Measurements from ENCODE around the gene DST. TPM values are rescaled to one million over a fixed set of nuclear protein-coding genes. Genes with fewer than 3 reads are reported as not detected.

Gene DST
- total RNA-seq, 2 experiments from 2014 or later = 3.1 to 4.4 TPM

DNA sequence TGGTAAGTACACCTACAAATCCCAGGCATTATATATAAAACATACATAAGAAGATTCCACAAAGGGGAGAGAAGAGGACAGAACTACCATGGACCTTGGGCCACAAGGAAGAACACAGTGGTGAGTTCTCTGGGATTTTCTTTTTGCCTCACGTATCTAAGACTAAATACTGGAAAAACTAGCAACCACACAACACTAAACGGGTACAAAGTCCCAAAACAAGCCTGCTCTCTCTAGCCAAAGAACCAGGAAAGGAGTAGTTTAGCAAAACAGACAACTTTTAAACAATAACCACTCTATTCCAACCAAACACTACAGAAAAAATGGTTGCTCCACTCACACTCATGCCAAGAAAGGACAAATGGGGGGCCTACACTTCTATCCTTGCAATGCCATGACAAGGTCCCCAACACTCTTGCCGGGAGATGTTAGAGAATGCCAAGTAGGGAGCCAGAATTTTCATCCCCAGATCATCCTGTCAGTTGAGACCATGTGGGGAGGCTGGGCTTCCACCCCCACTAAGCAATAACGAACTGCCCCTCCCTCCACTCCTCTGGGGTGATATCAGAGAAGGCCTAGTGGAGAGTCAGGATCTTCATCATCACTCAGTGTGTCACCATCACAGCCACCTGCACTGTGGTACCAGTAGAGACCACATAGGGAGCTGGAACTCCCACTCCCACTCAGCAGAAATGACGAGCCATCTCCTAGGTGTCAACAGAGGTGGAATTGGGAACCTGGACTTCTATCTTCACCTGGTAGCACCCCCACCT lies 123.5 kb downstream of the DST start:
- POLR2A ChIA-PET = no interaction called here

DNA sequence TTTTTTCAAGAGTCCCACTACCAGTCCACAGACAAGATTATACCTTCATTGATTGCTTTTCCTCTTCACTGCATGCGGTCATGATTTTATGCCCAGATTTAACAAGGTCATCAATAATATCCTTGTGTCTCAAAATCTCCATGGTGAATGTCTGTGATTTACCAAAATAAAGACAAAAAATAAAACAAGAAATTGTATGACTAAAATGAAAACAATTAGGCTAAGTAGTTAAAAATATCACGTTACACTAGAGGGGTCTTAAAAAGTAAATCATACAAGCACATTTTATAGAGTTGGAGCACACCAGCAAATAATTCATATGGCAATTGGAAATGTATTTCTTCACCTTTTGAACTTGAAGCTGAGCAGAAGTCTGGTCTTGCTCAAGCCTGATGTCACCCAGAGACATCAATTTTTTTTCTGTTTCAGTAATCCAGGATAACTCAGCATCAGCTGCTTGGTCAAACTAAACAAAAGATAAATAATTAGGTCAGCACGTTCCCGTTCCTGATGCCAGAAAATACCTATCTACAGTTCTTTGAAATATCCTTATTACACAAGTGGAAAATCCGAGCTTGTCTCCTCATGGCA lies 125.4 kb downstream of the DST start:
- no peak for DNase-seq
- CTCF ChIA-PET = no interaction called here
- POLR2A ChIA-PET = no interaction called here
- Mint-ChIP-seq H3K9me3 (no peaks in the 10 kb centered on the region), H3K27ac (no peak overlapping the region), H3K36me3 (ENCODE audit: low read depth) (no peaks in the 10 kb centered on the region), H3K4me1 (peaks cover 2% of the 10 kb centered on the region), H3K4me3 (no peak overlapping the region), H3K27me3 (no peaks in the 10 kb centered on the region)

More for the DNA sequence above, 123.5 kb downstream of the DST start:
- peaks cover 2% of the 10 kb centered on the region for H3K4me1 Mint-ChIP-seq
- DNase-seq = no peak
- no peaks in the 10 kb centered on the region for H3K9me3 Mint-ChIP-seq
- H3K36me3 Mint-ChIP-seq (ENCODE audit: low read depth) = no peaks in the 10 kb centered on the region
- H3K27me3 Mint-ChIP-seq = no peaks in the 10 kb centered on the region
- CTCF ChIA-PET = no interaction called here
- no peak overlapping the region for H3K27ac Mint-ChIP-seq
- no peak overlapping the region for H3K4me3 Mint-ChIP-seq

DNA sequence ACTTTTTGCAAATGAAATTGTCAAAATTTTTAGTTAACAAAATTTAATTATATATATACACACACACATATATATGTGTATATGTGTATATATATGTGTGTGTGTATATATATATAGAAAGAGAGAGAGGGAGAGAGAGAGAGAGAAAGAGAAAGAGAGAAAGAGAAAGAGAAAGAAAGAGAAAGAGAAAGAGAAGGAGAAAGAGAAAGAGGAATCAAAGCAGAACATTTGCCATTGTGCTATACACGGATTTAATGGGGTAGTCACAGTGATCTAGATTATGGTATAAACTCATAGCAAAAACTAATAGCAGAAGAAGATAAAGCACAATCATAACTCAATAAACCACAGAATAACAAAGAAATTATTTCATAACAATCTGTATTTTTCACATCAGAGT lies 126.7 kb downstream of the DST start:
- peaks cover 2% of the 10 kb centered on the region for H3K4me1 Mint-ChIP-seq
- no peak overlapping the region for H3K4me3 Mint-ChIP-seq
- no peaks in the 10 kb centered on the region for H3K36me3 Mint-ChIP-seq (ENCODE audit: low read depth)
- H3K27me3 Mint-ChIP-seq = no peaks in the 10 kb centered on the region
- CTCF ChIA-PET = no interaction called here
- no peaks in the 10 kb centered on the region for H3K9me3 Mint-ChIP-seq
- POLR2A ChIA-PET = no interaction called here
- DNase-seq = no peak
- H3K27ac Mint-ChIP-seq = no peak overlapping the region

DNA sequence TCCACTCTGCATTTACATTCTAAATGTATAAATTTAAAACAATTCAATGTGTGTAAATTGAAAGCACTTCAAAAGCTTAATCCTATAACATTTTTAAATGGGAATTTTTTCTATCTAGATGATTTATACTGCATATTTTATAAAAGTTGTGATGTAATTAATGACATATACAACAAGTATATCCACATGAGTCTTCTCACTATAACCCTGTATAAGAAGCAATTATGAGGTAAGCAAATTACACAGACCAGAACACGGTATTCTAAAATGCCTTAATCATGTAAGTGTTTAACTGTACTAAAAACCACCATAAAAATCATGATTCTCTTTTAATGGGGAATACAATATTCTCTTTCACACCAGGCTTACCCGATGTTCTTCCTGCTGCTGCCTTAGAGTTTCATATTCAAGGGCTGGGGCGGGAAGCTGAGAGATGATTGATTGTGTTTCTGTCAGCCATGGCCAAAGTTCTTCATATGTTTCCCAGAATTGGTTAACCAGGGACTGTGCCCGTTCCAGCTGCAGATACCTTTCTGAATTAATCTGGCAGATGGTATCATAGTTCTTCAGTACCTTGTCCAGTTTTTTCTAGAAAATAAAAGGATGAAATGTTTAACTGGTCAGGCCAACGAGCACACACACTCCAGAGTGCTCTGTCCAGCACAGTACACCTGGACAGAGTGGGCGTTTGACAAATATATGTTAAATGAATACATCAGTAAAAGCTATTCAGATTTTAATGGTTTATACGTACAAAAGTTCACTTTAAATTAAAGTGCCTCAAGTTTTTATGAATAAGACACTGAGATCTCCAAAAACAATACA lies 127.4 kb downstream of the DST start:
- Mint-ChIP-seq H3K27me3 (no peaks in the 10 kb centered on the region), H3K4me3 (no peak overlapping the region), H3K36me3 (ENCODE audit: low read depth) (no peaks in the 10 kb centered on the region), H3K4me1 (peaks cover 2% of the 10 kb centered on the region), H3K27ac (no peak overlapping the region), H3K9me3 (no peaks in the 10 kb centered on the region)
- CTCF ChIA-PET = no interaction called here
- POLR2A ChIA-PET = no interaction called here
- DNase-seq = no peak

DNA sequence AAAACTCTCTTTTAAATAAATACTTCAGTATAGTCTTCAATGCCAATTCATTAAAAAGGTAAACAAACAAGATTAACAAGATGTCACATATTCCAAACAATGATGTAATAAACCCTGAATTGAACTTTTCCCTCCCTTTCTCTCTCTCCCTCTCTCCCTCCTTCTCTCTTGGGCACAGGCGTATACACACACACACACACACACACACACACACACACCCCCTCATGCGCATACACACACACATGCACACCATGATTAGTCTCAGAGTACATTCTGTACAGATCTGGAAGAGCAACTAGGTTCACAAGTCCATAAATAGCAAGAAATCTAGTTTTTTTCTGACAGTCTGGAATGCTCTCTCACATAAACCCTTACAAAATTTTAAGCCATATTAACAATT lies 128.3 kb downstream of the DST start:
- H3K27ac Mint-ChIP-seq = no peak overlapping the region
- DNase-seq = no peak
- no peaks in the 10 kb centered on the region for H3K9me3 Mint-ChIP-seq
- ChIA-PET POLR2A (no interaction called here), CTCF (no interaction called here)
- H3K27me3 Mint-ChIP-seq = no peaks in the 10 kb centered on the region
- H3K4me3 Mint-ChIP-seq = no peak overlapping the region
- H3K36me3 Mint-ChIP-seq (ENCODE audit: low read depth) = no peaks in the 10 kb centered on the region
- peaks cover 2% of the 10 kb centered on the region for H3K4me1 Mint-ChIP-seq

DNA sequence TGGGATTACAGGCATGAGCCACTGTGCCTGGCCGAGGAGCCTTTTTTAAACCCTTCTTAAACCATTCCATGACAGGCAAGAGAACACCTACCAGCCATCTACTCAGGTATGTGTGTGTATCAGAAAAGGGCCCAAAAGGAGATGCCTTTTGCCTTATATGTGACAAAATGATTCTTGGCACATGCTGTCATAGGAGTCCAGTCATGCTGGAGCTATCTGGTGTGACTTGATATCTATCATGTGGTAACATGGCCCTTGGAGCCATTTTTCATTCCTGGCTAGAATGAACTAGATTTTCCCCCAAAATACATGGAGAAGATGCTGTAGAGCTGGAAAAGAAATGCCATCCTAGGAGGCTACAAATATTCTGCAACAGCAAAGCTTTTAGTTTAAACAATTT lies 129.1 kb downstream of the DST start:
- Mint-ChIP-seq H3K27ac (no peak overlapping the region), H3K36me3 (ENCODE audit: low read depth) (no peaks in the 10 kb centered on the region), H3K4me3 (no peak overlapping the region), H3K9me3 (no peaks in the 10 kb centered on the region), H3K4me1 (peaks cover 2% of the 10 kb centered on the region), H3K27me3 (no peaks in the 10 kb centered on the region)
- ChIA-PET POLR2A (no interaction called here), CTCF (no interaction called here)
- DNase-seq = no peak

DNA sequence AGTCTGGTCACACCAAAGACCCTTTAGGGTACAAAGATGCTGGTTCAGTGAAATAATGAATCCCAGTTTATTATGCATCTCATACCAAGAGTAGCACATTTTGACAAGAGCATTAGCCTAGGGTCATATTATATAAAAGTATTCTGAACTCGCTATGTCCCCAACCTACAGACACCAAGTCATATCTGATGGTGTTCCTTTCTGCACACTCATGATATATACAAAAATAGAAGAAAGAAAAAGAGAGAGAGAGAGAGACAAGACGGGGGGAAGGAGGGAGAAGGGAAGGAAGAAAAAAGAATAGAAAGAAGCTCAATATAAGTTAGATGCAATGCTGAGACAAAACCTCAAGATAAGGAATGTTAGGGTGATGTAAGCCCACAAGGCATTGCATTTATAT lies 131.1 kb downstream of the DST start:
- H3K9me3 Mint-ChIP-seq = no peaks in the 10 kb centered on the region
- no peaks in the 10 kb centered on the region for H3K27me3 Mint-ChIP-seq
- peaks cover 2% of the 10 kb centered on the region for H3K4me1 Mint-ChIP-seq
- DNase-seq = no peak
- CTCF ChIA-PET = interaction anchor here (1.0 kb wide), 1 partner anchor 158 kb away, joined by 3 read pairs; no protein-coding TSS in a partner anchor
- no peak overlapping the region for H3K27ac Mint-ChIP-seq
- POLR2A ChIA-PET = no interaction called here
- H3K4me3 Mint-ChIP-seq = no peak overlapping the region
- no peaks in the 10 kb centered on the region for H3K36me3 Mint-ChIP-seq (ENCODE audit: low read depth)

DNA sequence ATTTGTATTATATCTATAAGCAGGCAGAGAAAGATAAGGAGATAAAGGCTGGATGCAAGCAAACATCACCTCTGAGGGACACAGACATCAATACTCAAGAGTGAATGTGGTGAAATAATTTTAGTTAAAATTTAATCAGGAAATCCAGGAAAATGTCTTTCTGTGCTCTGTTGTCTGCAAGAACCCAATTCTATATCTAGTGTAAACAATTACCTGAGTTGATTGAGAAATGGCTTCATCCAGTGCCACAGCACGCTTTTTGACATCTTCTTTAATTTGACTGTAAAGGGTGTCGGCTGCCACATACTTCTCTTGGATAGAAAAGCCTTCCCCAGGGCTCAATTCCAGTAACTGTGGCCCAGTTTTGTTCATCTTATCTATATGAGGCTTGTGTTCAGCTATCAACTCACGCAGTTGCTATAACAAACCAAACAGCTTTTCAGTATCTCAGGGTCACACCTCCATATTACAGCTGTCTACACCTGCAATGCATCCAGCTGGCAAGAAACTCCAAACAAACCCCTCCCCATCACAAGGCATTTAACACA lies 131.6 kb downstream of the DST start:
- H3K27me3 Mint-ChIP-seq = no peaks in the 10 kb centered on the region
- peaks cover 2% of the 10 kb centered on the region for H3K4me1 Mint-ChIP-seq
- H3K36me3 Mint-ChIP-seq (ENCODE audit: low read depth) = no peaks in the 10 kb centered on the region
- no peak for DNase-seq
- ChIA-PET POLR2A (no interaction called here), CTCF (interaction anchor here (1.0 kb wide), 1 partner anchor 158 kb away, joined by 3 read pairs; no protein-coding TSS in a partner anchor)
- H3K4me3 Mint-ChIP-seq = no peak overlapping the region
- no peak overlapping the region for H3K27ac Mint-ChIP-seq
- no peaks in the 10 kb centered on the region for H3K9me3 Mint-ChIP-seq

DNA sequence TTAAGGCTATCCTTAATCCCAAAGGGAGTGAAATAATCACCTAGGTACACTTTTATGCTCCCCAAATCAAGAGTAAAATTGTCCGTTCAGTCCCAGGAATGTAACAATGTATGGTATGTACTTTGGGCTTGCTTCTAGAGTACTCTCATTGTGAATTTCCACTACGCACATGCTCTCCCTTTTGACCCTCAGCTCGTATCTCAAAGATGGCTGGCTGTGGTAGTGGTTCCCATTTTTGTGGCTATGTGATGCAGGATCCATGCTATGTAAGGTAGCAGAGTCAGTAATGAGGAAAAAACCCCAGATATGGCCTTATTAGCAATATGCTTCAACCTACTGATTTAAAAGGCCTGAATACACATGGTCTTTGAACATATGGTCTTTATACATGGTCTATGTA lies 133.7 kb downstream of the DST start:
- H3K4me1 Mint-ChIP-seq = no peaks in the 10 kb centered on the region
- POLR2A ChIA-PET = no interaction called here
- no peak overlapping the region for H3K4me3 Mint-ChIP-seq
- H3K36me3 Mint-ChIP-seq (ENCODE audit: low read depth) = no peaks in the 10 kb centered on the region
- no peak overlapping the region for H3K27ac Mint-ChIP-seq
- CTCF ChIA-PET = no interaction called here
- H3K27me3 Mint-ChIP-seq = no peaks in the 10 kb centered on the region
- no peak for DNase-seq
- H3K9me3 Mint-ChIP-seq = no peaks in the 10 kb centered on the region

DNA sequence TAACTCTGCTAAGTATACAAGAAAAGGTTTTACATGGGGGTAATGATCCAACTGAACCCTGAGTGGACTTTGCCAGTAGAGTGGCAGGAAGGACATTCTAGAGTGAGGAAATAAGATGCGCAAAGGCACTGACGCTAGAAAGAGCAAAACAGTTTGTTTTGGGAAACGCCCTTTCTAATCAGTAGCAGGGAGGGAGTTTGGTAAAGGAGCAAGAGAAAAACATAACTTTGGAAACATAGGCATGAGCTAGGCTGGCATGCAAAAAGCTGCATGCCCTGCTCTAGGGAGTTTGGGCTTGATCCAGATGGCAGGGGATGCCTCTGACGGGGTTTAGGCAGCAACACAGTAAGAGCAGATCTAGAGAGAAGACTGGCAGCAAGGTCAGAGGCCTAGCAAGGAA lies 135.2 kb downstream of the DST start:
- Mint-ChIP-seq H3K27ac (no peak overlapping the region), H3K4me1 (no peaks in the 10 kb centered on the region), H3K27me3 (no peaks in the 10 kb centered on the region), H3K36me3 (ENCODE audit: low read depth) (no peaks in the 10 kb centered on the region), H3K4me3 (no peak overlapping the region), H3K9me3 (no peaks in the 10 kb centered on the region)
- DNase-seq = no peak
- POLR2A ChIA-PET = no interaction called here
- CTCF ChIA-PET = interaction anchor here (0.6 kb wide), 1 partner anchor 222 kb away, joined by 3 read pairs; no protein-coding TSS in a partner anchor

DNA sequence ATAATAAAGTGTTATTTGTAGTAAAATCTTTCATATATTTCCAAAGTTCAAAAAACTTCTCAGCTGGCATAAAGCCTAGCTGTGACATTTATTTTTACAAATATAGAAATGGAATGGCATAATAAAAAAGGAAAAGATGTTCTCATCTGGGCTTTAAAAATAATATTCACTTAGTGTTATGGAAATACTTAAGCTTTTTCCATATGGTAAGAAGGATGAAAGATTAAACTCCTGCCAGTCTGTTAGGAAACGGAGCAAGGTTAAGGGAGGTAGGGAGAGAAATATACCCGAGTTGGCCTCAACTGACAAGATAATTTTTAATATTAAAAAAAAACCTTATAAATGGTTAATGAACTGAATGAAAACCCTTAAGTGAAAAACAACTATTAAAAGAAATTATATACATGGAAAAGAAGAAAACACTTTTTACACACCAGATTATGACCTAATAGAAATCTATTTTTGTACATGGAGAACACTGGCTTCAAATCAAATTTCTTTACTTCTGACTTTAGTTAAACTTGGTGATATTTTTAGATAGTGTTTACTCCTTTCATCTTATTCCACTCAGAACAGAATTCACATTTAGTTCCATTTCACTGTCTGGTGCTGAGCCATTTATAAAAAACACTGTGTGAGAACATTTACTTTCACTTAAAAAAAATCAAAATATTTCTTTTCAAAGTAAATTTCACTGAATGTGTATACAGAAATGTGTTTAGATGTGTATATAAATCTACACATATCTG lies 137.0 kb downstream of the DST start:
- H3K36me3 Mint-ChIP-seq (ENCODE audit: low read depth) = no peaks in the 10 kb centered on the region
- ChIA-PET CTCF (no interaction called here), POLR2A (no interaction called here)
- H3K4me1 Mint-ChIP-seq = no peaks in the 10 kb centered on the region
- H3K9me3 Mint-ChIP-seq = no peaks in the 10 kb centered on the region
- no peak overlapping the region for H3K27ac Mint-ChIP-seq
- no peak overlapping the region for H3K4me3 Mint-ChIP-seq
- DNase-seq = no peak
- H3K27me3 Mint-ChIP-seq = no peaks in the 10 kb centered on the region

DNA sequence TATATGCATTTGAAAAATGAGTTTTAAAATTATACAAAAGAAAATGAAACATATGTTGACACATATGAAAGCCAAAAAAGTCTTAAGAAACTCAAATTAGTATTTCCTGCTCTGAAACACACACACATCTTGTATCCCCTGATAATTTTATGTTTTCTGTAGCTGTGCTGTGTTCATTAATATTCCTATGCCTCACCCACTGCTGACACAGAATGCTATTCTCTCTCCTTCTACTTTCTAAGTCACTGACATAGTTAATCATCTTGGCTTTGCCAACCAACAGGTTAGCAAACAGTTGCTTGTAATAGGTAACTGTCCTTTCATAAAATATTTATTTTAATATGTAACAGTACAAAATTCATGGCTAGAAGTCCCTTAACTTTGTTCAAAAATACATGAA lies 140.7 kb downstream of the DST start:
- Mint-ChIP-seq H3K27ac (no peak overlapping the region), H3K4me1 (no peaks in the 10 kb centered on the region), H3K27me3 (no peaks in the 10 kb centered on the region), H3K4me3 (no peak overlapping the region), H3K9me3 (no peaks in the 10 kb centered on the region), H3K36me3 (ENCODE audit: low read depth) (no peaks in the 10 kb centered on the region)
- POLR2A ChIA-PET = no interaction called here
- no peak for DNase-seq
- CTCF ChIA-PET = no interaction called here

DNA sequence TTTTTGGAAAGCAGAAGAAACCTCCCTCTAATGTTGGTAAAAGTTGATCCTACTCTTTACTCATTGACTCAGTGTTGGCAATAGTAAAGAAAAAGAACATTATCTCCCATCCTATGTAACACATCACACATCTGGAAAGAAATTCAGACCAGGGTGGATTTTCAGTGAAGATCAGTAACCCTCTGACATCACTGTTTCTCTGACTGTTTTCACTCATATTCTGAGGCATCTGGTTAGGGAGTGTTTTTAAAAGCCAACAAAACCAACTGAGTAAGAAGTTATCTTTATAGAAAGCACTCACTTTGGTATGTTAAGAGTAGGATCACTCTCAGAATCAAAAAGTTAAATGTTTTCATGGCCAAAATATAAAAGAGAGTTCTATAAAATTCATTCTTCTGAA lies 143.6 kb downstream of the DST start:
- no peak overlapping the region for H3K27ac Mint-ChIP-seq
- H3K4me1 Mint-ChIP-seq = no peaks in the 10 kb centered on the region
- DNase-seq = no peak
- H3K9me3 Mint-ChIP-seq = no peaks in the 10 kb centered on the region
- no peak overlapping the region for H3K4me3 Mint-ChIP-seq
- CTCF ChIA-PET = no interaction called here
- no peaks in the 10 kb centered on the region for H3K36me3 Mint-ChIP-seq (ENCODE audit: low read depth)
- POLR2A ChIA-PET = no interaction called here
- no peaks in the 10 kb centered on the region for H3K27me3 Mint-ChIP-seq

Measured in activated CD4-positive, alpha-beta T cell treated with anti-CD3 and anti-CD28 coated beads, Interleukin-2, amount 10 ng/mL, durations not matched to agents 7 days and 5 days (primary cell).